DMS 273 (cell line): Measurements from ENCODE around the gene STEAP3.
A peak's percentile ranks its signal among the peaks of the same experiment; 100 is the strongest.

Experiments used
- DNase-seq: peaks from one replicate; lab custom pipeline; 2025; ENCODE audit not compliant: unreplicated experiment; lab: John Stamatoyannopoulos, UW

Gene STEAP3

DNA sequence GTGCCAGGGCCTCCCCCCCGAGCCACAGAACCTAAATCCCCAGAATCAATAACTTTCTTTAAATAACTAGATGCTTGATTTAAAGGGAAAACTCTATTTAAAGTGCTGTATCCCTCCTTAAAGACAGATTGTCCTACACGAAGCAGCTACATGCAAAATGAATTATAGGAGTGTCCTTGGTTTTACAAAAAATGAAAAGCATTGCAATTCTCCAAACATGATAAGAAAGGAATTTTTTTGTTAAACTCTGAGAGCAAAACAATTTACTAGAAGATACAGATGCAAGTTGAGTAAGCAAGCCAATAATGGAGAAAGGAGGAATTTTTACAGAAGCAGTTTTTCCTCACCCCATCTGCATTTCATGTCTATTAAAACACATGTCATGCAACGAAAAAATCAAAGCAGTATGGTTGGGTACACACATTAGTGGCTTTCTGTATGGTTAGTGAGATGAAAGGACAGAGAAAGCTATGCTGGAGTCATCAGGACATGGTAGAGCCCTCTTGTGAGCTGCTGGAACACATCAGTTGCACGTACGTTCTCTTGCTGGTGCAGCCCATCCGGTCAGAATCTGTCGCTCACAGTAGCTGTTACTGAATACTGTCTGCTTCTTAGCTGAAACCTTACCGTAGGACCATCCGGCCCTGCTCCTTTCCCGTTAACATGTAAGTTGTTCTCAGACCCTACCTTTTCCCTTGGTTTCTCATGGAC lies 25.9 kb upstream of the STEAP3 start:
- DNase-seq = no peak

DNA sequence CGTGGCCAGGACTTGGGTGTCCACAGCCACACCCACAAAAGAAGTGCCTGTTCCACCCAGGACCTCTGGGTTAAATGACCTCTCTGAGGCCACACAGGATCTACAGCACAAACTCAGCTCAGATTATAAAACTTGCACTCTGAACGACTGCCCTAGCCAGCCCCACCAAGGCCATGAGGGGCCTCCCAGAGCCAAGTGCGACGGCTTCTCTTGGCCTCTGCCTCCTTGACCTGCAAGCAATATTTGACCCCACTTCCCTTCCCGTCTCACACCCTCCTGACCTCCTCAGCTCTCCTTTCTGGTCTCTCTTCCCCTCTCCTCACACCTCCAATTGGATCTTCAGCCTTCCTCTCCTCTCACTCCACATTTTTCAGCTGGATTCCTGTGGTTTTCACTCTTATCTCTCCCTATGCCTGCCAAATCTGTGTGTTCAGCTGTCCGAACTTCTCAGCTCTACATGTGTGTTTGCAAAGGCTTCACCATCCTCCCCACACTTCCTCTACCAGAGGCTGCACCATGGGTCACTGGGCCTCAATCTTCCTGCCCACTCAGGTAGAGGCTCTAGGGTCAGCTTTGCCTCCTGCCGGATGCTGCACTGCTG lies 25.3 kb upstream of the STEAP3 start:
- no peak for DNase-seq

GRCh38 chr2:119201815-119202214 lies 21.8 kb upstream of the STEAP3 start:
- no peak for DNase-seq

DNA sequence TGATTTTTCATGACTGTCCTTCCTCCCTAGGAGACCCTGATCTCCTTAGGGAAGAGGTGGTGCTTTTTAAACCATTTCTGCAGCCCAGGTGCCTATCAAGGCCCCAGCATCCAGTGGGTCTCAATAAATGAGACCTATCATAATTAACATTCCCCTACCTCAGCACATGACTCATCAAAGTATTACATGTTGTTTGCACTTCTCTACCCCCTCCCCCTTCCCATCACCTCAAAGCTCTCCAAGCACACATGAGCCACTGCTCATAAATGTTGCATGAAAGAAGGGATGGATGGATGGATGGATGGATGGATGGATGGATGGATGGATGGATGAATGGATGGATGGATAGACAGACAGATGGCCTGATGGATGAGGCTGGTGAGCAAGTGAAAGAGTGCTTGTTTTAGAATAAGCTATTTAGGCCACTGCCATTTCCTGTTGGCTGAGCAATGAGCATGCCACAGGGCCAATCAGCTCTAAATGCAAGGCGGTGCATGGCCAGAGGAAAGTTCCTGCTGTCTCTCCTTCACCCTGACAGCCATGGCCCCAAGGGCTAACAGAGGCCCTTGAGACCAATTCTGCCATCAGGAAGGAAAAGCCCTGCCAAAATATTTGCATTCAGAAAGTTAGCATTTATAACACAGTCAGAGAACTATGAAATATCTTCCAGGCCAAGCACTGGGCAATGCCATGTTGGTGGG lies 20.9 kb upstream of the STEAP3 start:
- DNase-seq = no peak

DNA sequence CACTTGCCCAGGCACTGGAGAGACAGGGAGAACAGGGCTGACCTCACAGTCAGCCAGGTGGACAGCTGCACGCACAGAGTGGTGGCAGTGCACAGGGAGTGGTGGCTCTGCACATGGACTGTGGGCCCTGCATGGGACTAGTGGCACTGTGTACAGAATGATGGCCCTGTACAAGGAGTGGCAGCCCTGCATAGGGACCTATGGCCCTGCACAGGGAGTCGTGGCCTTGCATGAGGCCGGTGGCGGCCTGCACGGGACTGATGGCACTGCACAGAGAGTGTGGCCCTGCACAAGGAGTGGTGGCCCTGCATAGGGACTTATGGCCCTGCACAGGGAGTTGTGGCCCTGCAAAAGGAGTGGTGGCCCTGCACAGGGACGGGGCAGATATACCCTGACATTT lies 19.1 kb upstream of the STEAP3 start:
- no peak for DNase-seq

- no peak for DNase-seq
These were observed 18.5 kb upstream of the STEAP3 start for GRCh38 chr2:119205001-119205706.

GRCh38 chr2:119206201-119206600 lies 17.4 kb upstream of the STEAP3 start:
- no peak for DNase-seq

GRCh38 chr2:119207447-119207846 lies 16.2 kb upstream of the STEAP3 start:
- no peak for DNase-seq

- DNase-seq = no peak
These were observed 14.8 kb upstream of the STEAP3 start for GRCh38 chr2:119208791-119209203.

- peak; percentile 9 for DNase-seq
These were observed 11.4 kb upstream of the STEAP3 start for GRCh38 chr2:119212139-119212800.

GRCh38 chr2:119214453-119215037 lies 9.1 kb upstream of the STEAP3 start:
- no peak for DNase-seq

- DNase-seq = peak; percentile 10
These were observed 6.6 kb upstream of the STEAP3 start for GRCh38 chr2:119216994-119217393.

DNA sequence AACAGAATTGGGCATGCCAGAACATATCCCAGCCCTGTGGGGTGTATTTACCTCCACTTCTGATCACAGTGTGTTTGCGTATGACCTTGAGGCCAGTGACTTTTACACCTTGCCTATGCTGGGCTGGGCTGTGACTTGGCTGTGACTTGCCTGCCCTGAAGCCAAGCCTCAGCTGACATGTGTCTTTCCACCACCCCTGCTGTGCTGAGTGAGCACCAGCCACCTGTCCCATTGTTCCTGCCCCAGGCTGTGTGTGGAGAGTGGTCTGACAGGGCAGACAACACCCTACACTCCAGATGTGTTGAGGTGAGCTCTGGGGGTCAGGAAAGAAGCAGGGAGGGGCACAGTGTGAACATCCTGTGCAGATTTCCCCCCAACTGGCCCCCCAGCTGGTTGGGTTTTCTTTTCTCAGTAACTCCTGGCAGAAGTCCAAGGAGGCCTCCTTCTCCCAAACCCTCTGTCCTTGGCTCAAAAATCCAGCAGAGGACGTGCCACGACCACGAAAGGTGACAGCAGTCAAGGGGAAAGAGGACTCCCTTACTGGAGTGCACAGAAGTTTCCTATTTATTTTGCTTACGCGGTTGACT lies 5.1 kb upstream of the STEAP3 start:
- peak; percentile 95 for DNase-seq

- no peak for DNase-seq
These were observed 3.8 kb upstream of the STEAP3 start for GRCh38 chr2:119219873-119220272.

DNA sequence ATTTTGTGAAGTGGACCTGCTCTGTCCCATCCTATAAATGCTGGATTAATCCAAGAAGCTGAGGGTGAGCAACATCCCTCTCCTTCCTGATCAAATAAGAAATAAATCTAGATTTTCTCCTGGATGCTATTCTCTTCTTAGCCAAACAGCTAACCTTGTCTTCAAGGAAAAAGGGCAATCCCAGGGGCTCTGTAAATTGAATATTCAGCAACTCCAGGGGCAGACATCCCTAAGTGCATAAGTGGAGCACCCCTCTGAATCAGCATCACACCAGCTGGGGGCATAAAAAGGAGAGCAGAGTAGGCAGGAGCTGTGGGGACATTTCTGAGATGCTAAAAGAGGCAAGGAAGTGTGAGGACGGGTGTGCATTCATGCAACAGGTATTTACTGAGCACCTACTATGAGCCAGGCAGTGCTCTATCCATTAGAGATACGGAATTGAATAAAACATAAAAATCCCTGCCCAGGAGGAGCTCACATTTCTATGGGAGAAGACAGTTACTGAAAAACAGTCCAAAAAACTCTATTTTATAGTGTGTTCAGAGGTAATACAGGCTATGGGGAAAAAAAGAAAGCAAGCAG lies 2.8 kb upstream of the STEAP3 start:
- no peak for DNase-seq

DNA sequence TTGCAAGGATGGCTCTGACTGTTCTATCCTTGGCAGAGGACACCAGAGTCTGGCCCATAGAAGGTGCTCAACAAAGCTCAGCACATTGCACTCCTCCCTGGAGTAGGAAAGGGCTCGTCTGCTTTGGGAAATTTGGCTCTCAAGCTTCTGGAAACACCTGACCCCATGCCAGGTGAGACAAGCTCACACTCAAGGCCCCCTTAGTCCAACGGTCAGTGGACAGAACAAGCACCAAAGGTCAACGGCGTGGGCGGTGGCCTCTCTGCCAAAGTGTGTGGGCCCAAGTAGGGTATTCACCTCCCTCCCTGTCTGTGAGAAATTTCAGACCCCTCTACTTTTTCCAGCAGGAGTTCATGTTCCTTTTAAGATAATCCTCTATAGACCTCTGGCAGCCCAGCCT lies 2.0 kb upstream of the STEAP3 start:
- DNase-seq = no peak

DNA sequence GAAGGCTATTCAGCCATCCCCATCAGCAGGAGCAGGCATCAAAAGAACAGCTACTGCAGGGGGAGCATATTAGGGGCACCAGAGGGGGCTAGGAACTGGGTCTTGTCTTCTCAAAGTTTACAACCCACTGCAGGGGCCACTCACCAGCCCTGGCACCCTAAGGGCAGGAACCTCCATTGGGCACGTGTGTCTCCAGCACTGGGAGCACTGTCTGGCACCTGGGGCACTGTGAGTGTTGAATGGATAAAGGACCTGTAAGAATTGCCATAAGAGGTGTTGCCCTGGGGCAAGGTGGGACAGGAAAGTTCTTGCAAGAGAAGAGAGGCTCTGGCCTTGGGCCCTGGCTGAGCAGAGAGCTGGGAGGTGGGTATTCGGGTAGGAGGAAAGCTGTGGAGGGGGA lies 1.4 kb upstream of the STEAP3 start:
- no peak for DNase-seq

GRCh38 chr2:119222863-119223520 lies 642 bp upstream of the STEAP3 start:
- DNase-seq = no peak

- no peak for DNase-seq
These were observed 914 bp downstream of the STEAP3 start for GRCh38 chr2:119224391-119225104.
